Bone marrow (tissue), 2 donors: ENCODE results near the gene SLC26A1.
"Not testable (repeated sequence)": the region's sequence is repeated elsewhere in the genome, so short reads cannot be mapped to it uniquely, and the experiment has no call there.

Source experiments
- DNase-seq, 2 donors: peaks; one replicate each; lab custom pipeline; 2025; lab: John Stamatoyannopoulos, UW

The SLC26A1 gene

GRCh38 chr4:982814-983213 lies 10.4 kb downstream of the SLC26A1 start:
- no peak for DNase-seq

- DNase-seq, result no peak
Measured at GRCh38 chr4:982291-982690, 10.9 kb downstream of the SLC26A1 start.

DNA sequence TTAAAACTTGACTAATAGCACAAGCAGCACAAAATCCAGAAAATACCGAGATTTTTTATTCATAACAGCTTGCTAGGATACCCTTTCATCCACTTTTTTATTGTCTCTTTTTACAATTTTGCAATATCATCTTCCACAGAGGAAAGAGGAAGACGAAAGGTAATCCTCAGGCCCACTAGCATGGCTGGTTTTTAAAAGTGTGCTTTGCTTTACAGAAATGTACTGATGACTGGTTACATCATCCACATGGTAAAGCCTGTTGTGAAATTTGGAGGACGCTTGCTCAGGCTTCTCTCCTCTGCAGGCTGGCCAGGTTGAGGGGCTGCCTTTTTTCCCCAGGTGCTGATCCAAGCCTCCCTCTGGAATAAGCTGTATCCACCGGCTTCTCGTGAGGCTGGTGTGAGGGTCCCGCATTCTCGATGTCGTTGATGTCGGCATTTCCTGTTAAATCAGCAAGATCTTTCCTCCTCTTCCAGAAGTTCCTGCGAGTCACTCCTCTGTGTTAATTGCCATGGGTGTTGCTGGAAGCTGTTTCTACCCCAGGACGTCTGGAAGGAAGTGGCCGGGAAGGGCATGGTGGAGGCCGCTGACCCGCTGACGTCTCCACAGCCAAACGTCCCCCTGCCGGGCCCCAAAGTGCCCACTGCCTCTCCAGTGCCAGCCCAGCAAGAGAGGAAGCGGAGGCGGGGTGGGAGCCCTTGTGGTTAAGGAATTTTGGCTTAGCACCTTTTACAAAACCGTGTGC lies 14.1 kb downstream of the SLC26A1 start:
- peak; percentile 19 to 23 for DNase-seq

GRCh38 chr4:976016-976415 lies 17.2 kb downstream of the SLC26A1 start:
- DNase-seq, result not testable (repeated sequence)

DNA sequence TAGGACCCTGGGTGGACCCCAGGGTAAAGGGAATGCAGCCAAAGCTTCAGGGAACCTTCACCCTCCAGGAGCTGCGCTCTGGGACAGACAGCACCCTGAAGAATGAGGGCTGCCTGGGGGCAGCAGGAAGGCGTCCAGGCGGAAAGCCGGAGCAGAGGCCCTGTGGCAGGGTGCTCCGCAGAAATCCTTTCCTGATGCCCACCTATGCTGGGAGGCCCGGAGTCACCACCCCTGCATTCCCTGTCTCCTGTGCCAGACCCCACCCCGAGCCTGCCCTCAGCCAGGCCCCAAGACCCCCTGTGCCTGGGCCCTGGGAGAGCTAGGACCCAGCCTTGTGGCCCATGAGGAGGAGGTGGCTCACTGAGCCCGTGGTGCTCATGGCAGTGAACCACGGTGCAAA lies 18.5 kb downstream of the SLC26A1 start:
- no peak for DNase-seq

DNA sequence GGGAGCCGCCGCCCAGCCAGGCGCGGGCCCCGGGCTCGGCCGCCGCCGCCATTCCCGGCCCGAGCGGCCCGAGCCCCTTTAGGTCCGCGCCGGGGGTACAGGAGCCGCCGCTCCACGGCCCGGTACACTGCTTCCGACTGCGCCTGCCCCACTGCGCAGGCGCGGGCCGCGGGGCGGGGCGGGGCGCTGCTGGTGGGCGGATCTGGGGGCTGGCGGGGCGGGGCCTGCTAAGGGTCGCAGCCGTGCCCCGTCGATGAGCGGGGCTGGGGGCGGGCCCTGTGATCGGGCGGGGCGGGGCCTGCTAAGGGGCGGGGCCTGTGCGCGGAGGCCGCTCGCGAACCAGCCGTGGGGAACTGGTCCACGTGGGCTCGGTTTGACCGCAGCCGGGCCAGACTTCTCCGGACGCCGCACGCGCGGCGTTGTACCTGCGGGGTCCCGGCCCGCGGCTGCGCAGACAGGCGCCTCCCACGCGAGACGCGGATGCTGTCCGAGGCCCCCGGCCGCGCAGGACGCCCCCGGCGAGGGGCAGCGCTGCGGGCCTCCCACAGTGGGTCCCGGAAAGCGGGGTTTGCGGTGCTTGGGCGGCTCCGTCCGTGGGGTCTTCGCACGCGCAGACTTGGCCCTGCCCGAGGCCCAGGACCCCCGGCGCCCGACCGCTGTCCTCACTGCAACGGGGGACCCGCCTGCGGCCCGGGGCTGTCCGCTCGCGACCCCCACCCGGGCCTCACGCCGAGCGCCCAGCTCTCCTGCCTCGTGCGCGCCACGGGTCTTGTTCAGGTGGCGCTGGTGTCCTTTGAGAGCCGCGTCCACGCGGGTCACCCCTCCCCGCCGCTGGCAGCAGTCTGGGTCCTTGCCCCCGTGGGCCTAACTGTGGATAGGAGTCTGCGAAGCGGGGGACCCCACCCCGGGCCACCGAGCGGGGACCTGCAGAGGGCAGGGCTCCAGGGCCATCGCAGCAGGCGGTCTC lies 19.5 kb downstream of the SLC26A1 start, which contains the start of gene DGKQ:
TSS of gene DGKQ (minus strand) at position 139 of the 967 bp plus-strand sequence. CDS start at position 52, 87 bp downstream.
- peak; percentile 26 to 80 for DNase-seq

- DNase-seq, result peak in 1 of 2 donors; percentile 44
Measured at GRCh38 chr4:972651-973424, 20.4 kb downstream of the SLC26A1 start.

GRCh38 chr4:971666-972500 lies 21.3 kb downstream of the SLC26A1 start:
- DNase-seq, result no peak

DNA sequence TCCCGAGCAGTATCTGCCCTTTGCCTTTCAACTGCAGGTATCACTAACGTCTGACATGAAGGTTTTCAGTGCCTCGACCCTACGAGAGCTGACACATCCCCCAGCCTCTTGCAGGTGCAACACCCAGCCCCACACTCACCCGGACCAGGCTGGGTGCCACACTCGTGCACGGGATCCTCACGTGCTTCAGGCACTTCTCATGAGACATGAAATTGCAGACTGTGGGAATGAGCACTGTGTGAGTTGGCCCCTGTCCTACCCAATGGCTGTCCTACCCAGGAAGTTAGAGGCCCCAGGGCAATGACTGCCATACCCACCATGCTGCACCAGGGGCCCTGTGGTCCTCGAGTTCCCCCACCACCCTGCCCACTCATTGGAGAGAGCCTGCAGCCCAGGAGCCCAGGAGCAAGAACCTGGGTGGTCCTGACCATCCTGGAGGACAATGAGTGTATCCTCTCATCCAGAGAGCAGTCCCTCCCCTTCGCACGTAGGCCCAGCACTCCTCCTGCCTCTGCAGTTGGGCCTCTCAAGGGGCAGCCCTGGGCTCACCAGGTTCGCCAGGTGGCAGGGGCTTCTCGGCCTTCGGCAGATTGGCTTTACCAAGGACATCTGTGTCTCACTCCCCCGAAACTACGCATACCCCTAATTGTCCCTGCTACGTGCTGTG lies 22.2 kb downstream of the SLC26A1 start:
- DNase-seq, result no peak

- DNase-seq, result no peak
Measured at GRCh38 chr4:970046-970745, 23.0 kb downstream of the SLC26A1 start.

DNA sequence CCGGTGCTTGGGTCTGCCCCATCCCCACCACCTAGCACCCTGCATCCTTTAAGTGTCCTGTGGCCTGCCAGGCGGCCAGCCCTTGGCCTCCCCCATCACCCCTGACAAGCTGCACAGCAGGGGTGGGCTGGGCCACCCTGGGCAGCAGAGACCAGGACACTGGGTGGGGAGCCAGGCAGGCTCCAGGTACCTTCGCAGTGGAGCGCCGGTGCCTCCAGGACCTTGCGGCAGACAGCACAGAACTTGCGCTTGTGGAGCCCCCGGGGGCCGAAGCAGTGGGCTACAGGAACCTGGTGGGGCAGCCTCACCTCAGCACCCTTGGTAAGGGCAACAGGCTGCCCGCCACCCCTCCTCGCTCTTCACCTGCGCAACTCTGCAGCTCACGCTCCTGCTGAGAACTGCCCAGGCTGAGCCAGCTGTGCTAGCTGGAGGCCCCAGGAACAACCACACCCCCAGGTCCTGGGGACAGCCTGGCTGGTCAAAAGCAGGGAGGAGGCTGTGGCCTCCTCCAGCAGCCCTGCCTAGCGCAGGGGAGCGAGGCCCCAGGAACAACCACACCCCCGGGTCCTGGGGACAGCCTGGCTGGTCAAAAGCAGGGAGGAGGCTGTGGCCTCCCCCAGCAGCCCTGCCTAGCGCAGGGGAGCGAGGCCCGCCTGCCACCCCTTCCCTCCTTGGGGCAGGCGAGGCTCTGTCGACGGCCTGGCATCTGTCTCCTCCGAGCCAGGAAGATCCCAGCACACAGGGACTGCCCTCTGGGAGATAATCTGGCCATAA lies 24.4 kb downstream of the SLC26A1 start:
- DNase-seq, result no peak

GRCh38 chr4:968221-968620 lies 25.0 kb downstream of the SLC26A1 start:
- no peak for DNase-seq

DNA sequence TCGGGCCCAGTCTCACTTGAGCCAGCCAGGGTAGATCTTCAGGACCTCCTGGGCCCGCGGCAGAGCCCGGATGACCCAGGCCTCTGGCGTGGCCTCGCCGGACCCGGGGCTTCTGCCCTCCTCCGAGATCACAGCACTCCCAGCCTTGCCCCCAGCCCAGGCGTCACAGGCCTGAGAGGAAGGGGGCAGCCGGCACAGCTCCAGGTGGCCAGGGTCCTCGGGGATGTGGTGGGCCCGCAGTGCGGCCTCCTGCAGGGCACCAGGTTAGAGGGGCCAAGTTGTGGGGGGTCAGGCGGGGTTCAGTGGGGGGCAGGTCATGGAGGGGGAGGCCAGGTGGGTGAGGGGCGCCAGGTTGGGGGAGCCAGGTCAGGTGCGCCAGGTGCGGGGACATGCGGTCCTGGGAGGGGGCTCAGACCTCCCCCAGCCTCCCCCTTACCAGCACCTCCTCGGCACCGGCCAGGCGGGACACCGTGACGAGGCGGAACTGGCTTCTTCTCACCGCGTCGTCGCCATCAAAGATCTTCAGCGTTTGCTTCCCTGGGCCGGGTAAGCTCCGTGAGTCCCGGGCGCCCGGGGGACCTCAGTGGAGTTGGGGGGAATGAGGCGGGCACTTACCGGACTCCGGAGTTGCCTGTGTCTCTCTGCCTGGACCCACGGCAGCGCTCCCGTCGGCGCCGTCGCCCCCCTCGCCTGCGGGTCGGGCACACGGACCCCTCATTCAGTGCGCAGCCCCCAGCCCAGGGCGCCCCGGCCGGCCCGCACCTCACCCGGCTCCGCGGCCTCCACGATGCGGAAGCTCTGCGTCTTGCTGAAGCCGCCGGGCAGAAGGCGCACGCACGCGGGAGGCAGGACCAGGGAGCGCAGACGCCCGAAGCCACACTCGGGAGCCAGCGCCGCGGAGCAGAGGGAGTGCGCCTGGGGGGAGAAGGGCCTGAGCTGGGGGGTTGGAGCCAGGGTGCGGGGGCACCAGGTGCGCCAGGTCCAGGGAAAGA lies 25.8 kb downstream of the SLC26A1 start:
- DNase-seq, result no peak

- DNase-seq, result no peak
Measured at GRCh38 chr4:966266-967112, 26.7 kb downstream of the SLC26A1 start.

GRCh38 chr4:965766-966134 lies 27.5 kb downstream of the SLC26A1 start:
- DNase-seq, result no peak

DNA sequence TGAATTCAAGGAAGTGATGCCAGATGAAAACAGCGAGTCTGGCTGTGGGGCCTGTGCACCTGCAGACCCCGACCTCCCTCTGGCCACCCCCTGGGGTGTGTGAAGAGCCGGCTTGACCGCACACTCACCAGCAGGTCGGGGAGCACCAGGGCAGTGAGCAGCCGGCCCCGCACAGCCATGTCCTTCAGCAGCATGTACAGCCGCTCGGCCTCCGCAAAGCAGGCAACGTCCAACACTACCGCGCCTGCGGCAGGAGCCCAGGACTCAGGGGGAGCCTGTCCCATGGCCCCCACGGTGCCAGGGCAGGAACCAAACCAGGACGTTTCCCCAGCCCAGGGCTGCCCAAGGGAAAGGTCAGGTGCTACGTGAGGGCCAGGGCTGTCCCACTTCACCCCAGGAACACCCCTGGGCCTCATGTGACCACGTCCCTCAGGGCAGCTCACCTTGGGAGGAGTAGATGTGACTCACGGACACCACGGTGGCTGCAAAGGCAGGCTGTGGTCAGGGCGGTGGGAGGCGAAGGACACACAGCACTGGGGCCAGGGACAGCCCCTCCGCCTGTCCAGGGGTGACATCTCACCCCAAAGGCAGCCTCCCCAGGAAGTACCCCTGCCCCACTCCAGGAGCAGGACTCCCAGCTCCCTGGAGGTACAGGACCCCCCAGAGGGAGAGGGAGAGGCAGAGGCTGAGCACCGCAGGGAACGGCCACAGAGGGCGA lies 28.0 kb downstream of the SLC26A1 start:
- DNase-seq, result no peak
